ENCODE results near the gene UXT. TPM values are rescaled to one million over a fixed set of nuclear protein-coding genes. Genes with fewer than 3 reads are reported as not detected.

Gene UXT
- total RNA-seq, 1 experiment from 2014 or later, result 129 TPM

DNA sequence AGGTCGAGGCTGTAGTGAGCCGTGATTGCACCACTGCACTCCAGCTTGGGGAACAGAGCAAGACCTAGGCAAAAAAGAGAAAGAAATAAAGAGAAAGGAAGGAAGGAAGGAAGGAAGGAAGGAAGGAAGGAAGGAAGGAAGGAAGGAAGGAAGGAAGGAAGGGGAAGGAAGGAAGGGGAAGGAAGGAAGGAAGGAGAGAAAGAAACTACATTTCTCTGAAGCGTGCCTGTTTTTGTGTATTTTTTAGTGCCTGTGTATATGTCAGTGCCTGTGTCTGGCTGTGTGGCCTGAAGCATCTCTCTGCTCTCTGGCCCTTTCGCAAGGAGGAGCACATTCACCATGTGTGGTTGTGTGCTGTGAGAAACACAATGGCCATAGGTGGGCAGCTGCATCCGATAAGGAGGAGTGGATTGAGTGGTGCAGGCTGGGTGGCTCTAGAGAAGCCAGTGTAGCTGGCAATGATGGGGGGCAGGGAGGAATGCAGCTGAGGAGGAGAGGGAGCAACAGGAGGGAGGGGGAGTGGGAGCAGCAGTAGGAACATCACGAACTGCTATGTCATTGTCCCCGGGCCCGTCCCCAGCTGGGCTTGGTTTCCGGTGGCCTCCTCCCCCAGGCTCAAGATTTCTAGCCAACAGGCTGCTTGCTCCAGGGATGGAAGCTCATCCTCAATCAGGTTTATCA, 50.7 kb downstream of the UXT start:
- Histone ChIP-seq H3K36me3 (ENCODE audit: control insufficient read depth, insufficient read depth, low read length) (no peaks in the 10 kb centered on the region), H3K27me3 (ENCODE audit: control insufficient read depth, insufficient read depth, low read length) (no peaks in the 10 kb centered on the region), H3K4me3 (ENCODE audit: low read depth in 2 of 2, low read length in 2 of 2) (no peak overlapping the region), H3K4me1 (ENCODE audit: control insufficient read depth, insufficient read depth, low read length) (no peaks in the 10 kb centered on the region), H3K9me3 (ENCODE audit: control insufficient read depth, insufficient read depth, low read depth, low read length) (no peaks in the 10 kb centered on the region), H3K27ac (ENCODE audit: low read length) (no peak overlapping the region)
- ChIA-PET POLR2A (interaction anchor here (0.6 kb wide), 1 partner anchor 116 kb away, joined by 15 read pairs; no protein-coding TSS in a partner anchor), CTCF (no interaction called here)
- ATAC-seq (no peak), DNase-seq (ENCODE audit: low read depth, low spot score) (no peak)
- TF ChIP-seq, protein P1, sequence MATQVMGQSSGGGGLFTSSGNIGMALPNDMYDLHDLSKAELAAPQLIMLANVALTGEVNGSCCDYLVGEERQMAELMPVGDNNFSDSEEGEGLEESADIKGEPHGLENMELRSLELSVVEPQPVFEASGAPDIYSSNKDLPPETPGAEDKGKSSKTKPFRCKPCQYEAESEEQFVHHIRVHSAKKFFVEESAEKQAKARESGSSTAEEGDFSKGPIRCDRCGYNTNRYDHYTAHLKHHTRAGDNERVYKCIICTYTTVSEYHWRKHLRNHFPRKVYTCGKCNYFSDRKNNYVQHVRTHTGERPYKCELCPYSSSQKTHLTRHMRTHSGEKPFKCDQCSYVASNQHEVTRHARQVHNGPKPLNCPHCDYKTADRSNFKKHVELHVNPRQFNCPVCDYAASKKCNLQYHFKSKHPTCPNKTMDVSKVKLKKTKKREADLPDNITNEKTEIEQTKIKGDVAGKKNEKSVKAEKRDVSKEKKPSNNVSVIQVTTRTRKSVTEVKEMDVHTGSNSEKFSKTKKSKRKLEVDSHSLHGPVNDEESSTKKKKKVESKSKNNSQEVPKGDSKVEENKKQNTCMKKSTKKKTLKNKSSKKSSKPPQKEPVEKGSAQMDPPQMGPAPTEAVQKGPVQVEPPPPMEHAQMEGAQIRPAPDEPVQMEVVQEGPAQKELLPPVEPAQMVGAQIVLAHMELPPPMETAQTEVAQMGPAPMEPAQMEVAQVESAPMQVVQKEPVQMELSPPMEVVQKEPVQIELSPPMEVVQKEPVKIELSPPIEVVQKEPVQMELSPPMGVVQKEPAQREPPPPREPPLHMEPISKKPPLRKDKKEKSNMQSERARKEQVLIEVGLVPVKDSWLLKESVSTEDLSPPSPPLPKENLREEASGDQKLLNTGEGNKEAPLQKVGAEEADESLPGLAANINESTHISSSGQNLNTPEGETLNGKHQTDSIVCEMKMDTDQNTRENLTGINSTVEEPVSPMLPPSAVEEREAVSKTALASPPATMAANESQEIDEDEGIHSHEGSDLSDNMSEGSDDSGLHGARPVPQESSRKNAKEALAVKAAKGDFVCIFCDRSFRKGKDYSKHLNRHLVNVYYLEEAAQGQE (IDR thresholded peaks at IDR 0.05; ENCODE audit: insufficient read depth in 1 of 2, low read depth in 2 of 2, low read length in 1 of 2), result no peak
- TF ChIP-seq TCF7L2 (IDR thresholded peaks at IDR 0.05; ENCODE audit: low read depth, low read length), result no peak
- no peak for TF ChIP-seq SIN3A (IDR thresholded peaks at IDR 0.05; ENCODE audit: borderline replicate concordance, insufficient read depth, low read depth, low read length)
- no peak for TF ChIP-seq POLR2AphosphoS5 (IDR thresholded peaks at IDR 0.05; ENCODE audit: low read depth, low read length)
- TF ChIP-seq, protein P2, sequence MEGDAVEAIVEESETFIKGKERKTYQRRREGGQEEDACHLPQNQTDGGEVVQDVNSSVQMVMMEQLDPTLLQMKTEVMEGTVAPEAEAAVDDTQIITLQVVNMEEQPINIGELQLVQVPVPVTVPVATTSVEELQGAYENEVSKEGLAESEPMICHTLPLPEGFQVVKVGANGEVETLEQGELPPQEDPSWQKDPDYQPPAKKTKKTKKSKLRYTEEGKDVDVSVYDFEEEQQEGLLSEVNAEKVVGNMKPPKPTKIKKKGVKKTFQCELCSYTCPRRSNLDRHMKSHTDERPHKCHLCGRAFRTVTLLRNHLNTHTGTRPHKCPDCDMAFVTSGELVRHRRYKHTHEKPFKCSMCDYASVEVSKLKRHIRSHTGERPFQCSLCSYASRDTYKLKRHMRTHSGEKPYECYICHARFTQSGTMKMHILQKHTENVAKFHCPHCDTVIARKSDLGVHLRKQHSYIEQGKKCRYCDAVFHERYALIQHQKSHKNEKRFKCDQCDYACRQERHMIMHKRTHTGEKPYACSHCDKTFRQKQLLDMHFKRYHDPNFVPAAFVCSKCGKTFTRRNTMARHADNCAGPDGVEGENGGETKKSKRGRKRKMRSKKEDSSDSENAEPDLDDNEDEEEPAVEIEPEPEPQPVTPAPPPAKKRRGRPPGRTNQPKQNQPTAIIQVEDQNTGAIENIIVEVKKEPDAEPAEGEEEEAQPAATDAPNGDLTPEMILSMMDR (IDR thresholded peaks at IDR 0.05), result no peak
- no TSS peak for BruUV-seq (replicated peaks)
- intact Hi-C loops (cut with micrococcal nuclease; ENCODE audit: unreplicated experiment) (no loop called here), in situ Hi-C loops (cut with HindIII; ENCODE audit: low pct_unique_long_range_greater_than_20kb, low sequenced_read_pairs) (no loop called here)

DNA sequence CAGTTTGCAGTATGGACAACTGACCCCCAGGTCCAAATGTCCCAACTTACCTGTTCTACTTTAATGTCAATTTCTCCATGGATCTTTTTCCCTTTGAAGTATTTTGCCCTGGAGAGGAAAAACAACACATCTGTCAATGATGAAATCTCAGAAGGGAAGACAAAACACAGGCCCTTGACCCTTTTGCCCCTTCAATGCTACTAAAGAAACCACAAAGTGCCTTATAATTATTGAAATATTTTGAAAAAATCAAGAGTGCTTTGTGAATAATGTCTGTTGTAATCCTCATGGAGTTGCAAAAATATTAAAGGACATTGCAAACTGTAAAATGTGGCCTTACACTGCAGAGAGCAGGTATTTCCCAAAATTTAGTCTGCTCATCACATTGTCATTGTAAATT, 51.9 kb downstream of the UXT start:
- TF ChIP-seq TCF7L2 (IDR thresholded peaks at IDR 0.05; ENCODE audit: low read depth, low read length) (no peak), POLR2AphosphoS5 (IDR thresholded peaks at IDR 0.05; ENCODE audit: low read depth, low read length) (no peak), SIN3A (IDR thresholded peaks at IDR 0.05; ENCODE audit: borderline replicate concordance, insufficient read depth, low read depth, low read length) (no peak)
- TF ChIP-seq, protein P2 (IDR thresholded peaks at IDR 0.05), result no peak
- TF ChIP-seq, protein P1 (IDR thresholded peaks at IDR 0.05; ENCODE audit: insufficient read depth in 1 of 2, low read depth in 2 of 2, low read length in 1 of 2), result no peak
- POLR2A ChIA-PET, result no interaction called here
- no peaks in the 10 kb centered on the region for H3K27me3 ChIP-seq (ENCODE audit: control insufficient read depth, insufficient read depth, low read length)
- CTCF ChIA-PET, result no interaction called here
- BruUV-seq (replicated peaks), result no TSS peak
- intact Hi-C loops (cut with micrococcal nuclease; ENCODE audit: unreplicated experiment), result no loop called here
- ATAC-seq (no peak), DNase-seq (ENCODE audit: low read depth, low spot score) (no peak)
- no peak overlapping the region for H3K4me3 ChIP-seq (ENCODE audit: low read depth in 2 of 2, low read length in 2 of 2)
- no peaks in the 10 kb centered on the region for H3K4me1 ChIP-seq (ENCODE audit: control insufficient read depth, insufficient read depth, low read length)
- no peaks in the 10 kb centered on the region for H3K36me3 ChIP-seq (ENCODE audit: control insufficient read depth, insufficient read depth, low read length)
- H3K9me3 ChIP-seq (ENCODE audit: control insufficient read depth, insufficient read depth, low read depth, low read length), result no peaks in the 10 kb centered on the region
- H3K27ac ChIP-seq (ENCODE audit: low read length), result no peak overlapping the region
- in situ Hi-C loops (cut with HindIII; ENCODE audit: low pct_unique_long_range_greater_than_20kb, low sequenced_read_pairs), result no loop called here

Data from Panc1 (cell line).